ENCODE measurements around the gene SARDH. TPM values are rescaled to one million over a fixed set of nuclear protein-coding genes. Genes with fewer than 3 reads are reported as not detected.

The SARDH gene
- total RNA-seq, 8 experiments from 2014 or later, result 0.20 to 3.4 (median 2.4) TPM

DNA sequence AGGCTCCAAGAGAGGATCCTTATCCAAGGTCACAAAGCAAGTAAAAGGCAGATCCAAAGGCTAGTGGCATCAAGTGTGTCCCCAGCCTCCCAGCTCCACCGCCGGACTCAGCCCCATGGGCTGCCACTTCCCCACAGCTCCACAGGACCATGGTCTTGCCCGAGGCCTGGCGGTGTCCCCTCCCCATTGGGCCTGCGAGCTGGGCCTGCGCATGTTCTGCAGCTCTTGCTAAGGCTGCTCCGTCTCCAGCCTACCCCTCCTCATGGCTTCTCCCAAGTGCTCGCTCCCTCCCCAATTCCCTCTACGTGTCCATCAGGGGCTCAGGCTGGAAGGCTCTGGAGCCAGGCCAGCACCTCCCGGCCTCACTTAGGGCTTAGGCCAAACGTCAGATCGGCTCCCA is 72.6 kb downstream of the SARDH start:
- no peak for ATAC-seq (replicated peaks in 6 of 8)
- Histone ChIP-seq H3K4me1 (replicated peaks in 1 of 2) (peaks cover 0 to under 1% of the 10 kb centered on the region in 2 donors), H3K27ac (no peak overlapping the region), H3K4me3 (no peak overlapping the region)
- in situ Hi-C loops (cut with MboI; ENCODE audit: low pct_unique_long_range_greater_than_20kb in 2 of 9, low sequenced_read_pairs in 9 of 9, unreplicated experiment in 9 of 9), result no loop called here
- WGBS, 10 experiments, result 20 to 100% (median 91%) methylated on average over 1 to 4 of the region's 12 CpGs; no CpG with 5 or more reads in 5 of the 10 experiments

DNA sequence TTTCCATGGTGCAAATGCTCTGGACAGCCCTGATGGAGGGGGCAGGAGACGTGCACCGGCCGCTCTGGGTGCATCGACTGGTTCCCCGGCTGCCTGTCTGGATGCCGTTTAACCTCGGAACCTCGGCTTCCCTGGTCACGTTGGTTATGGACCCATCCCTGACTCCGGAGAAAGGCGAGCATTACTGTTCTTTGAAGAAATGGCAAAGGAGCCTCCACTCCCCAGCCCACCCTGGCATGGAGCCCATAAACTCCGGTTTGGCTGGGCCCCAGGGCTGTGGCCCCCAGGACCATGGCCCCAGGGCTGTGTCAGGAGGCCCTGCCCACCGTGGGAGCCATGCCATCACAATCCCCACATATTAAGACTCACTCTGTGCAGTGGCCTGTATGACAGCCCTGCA is 73.1 kb downstream of the SARDH start:
- 0 to 100% (median 86%) methylated on average over 1 to 6 of the region's 13 CpGs; no CpG with 5 or more reads in 5 of the 10 experiments for WGBS, 10 experiments
- ATAC-seq (replicated peaks in 6 of 8), result no peak
- Histone ChIP-seq H3K4me1 (replicated peaks in 1 of 2) (peaks cover 1 to 5% of the 10 kb centered on the region in 2 donors), H3K4me3 (no peak overlapping the region), H3K27ac (no peak overlapping the region)
- in situ Hi-C loops (cut with MboI; ENCODE audit: low pct_unique_long_range_greater_than_20kb in 2 of 9, low sequenced_read_pairs in 9 of 9, unreplicated experiment in 9 of 9), result no loop called here

DNA sequence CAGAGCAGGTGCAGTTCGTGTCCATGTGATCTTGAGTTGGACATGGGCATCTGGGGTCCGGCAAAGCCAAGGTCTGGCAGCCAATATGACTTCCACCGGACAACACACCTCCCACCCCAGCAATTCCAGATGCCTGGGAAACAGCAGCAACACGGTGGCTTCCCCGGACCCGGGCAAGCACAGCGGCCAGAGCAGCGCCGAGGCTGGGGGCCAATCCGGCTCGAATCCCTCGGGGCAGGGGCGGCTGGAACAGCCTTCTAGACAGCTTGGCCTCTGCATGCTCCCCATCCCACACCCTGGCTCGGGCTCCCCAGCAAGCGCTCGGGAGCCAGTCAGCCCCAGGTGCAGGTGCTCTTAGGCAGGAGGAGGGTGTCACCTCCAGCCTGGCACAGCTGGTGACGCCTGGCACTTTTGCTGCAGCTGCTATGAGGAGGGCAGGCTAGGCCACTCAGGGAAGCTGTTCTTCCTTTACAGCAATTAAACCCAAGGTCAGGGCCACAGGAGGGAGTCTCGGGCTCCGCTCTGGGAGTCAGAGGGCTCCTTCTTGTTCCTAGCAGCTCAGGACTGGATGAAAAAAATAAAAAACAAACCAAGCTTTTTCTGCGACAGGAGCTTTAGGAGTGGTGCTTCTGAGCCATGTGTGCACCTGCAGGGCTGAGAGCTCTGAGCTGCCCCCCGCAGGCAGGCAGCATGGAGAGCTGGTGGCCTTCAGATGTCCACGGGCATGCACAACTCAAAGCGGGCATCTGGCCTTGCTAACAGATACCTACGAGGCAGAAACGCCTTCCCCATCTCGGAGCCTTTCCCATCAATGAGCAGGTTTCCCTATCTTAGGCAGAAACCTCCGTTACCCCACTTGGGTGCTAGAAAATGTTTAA is 73.7 kb downstream of the SARDH start:
- Histone ChIP-seq H3K4me3 (no peak overlapping the region), H3K27ac (no peak overlapping the region), H3K4me1 (replicated peaks in 1 of 2) (peaks cover 5 to 10% of the 10 kb centered on the region in 2 donors)
- ATAC-seq (replicated peaks in 6 of 8), result peak in 2 of 8 experiments; percentile 30
- WGBS, 10 experiments, result 40 to 100% (median 70%) methylated on average over 1 to 10 of the region's 27 CpGs; no CpG with 5 or more reads in 5 of the 10 experiments
- in situ Hi-C loops (cut with MboI; ENCODE audit: low pct_unique_long_range_greater_than_20kb in 2 of 9, low sequenced_read_pairs in 9 of 9, unreplicated experiment in 9 of 9), result no loop called here

DNA sequence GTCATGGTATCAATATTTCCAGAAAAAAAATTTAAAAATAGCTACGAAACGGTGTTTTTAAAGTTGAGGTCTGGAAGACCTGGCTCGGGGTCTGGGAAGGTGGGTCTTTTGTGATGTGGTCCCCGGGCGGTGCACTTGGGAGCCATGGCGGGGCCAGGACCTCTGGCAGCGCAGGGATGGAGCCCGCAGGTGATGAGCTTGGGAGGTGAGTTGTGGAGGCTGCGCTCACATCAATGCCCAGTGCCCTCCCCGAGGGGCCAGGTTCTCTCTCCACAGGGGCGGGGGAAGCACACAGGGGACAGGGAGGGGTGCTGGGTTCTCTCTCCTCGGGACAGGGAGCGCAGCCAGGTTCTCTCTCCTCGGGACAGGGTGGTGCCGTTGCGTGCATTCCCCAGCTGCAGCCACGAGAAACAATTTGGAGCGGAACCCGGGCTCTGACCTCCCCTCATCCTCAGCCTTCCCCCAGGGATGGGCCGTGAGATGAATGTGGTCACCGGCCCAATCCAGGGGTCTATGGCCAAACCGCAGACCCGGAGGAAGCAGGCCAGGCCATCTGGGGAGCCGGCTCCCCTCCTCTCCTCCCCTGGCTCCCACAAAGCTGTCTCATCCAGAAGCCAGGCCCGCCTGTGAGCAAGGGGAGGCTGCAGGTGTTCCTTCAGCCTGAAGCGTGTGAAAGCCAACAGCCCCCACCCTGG is 76.2 kb downstream of the SARDH start:
- H3K27ac ChIP-seq, result no peak overlapping the region
- 0 to 95% (median 84%) methylated on average over 1 to 5 of the region's 26 CpGs; no CpG with 5 or more reads in 5 of the 10 experiments for WGBS, 10 experiments
- no peak overlapping the region for H3K4me3 ChIP-seq
- in situ Hi-C loops (cut with MboI; ENCODE audit: low pct_unique_long_range_greater_than_20kb in 2 of 9, low sequenced_read_pairs in 9 of 9, unreplicated experiment in 9 of 9), result no loop called here
- no peak for ATAC-seq (replicated peaks in 6 of 8)
- peaks cover 26 to 33% of the 10 kb centered on the region in 2 donors for H3K4me1 ChIP-seq (replicated peaks in 1 of 2)

DNA sequence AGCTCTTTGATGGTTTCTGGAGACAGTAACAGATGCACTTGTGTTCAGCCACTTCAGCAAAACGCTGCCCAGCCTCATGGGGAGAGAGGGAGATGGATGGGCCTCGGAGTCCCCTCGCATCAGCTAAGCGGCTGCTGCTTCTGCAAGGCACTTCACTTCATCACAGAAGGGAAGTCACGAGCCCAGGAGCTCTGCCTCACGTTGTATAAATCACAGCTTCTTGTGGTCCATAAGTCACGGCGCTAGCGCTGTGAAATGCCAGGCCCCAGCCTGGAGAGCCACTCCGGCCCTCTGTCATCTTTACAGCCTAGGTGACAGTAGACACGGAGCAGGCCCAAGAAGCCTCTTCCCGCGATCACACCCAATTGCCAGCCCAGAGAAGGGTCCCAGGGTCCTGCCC is 78.6 kb downstream of the SARDH start:
- no peak overlapping the region for H3K4me3 ChIP-seq
- WGBS, 10 experiments, result 0 to 56% (median 40%) methylated on average over 3 to 5 of the region's 13 CpGs; no CpG with 5 or more reads in 7 of the 10 experiments
- H3K27ac ChIP-seq, result peak overlapping the region in 1 of 2 donors; percentile 37
- in situ Hi-C loops (cut with MboI; ENCODE audit: low pct_unique_long_range_greater_than_20kb in 2 of 9, low sequenced_read_pairs in 9 of 9, unreplicated experiment in 9 of 9), result no loop called here
- peak in 5 of 8 experiments; percentile 53 to 81 (median 70) for ATAC-seq (replicated peaks in 6 of 8)
- peaks cover 27 to 34% of the 10 kb centered on the region in 2 donors for H3K4me1 ChIP-seq (replicated peaks in 1 of 2)

DNA sequence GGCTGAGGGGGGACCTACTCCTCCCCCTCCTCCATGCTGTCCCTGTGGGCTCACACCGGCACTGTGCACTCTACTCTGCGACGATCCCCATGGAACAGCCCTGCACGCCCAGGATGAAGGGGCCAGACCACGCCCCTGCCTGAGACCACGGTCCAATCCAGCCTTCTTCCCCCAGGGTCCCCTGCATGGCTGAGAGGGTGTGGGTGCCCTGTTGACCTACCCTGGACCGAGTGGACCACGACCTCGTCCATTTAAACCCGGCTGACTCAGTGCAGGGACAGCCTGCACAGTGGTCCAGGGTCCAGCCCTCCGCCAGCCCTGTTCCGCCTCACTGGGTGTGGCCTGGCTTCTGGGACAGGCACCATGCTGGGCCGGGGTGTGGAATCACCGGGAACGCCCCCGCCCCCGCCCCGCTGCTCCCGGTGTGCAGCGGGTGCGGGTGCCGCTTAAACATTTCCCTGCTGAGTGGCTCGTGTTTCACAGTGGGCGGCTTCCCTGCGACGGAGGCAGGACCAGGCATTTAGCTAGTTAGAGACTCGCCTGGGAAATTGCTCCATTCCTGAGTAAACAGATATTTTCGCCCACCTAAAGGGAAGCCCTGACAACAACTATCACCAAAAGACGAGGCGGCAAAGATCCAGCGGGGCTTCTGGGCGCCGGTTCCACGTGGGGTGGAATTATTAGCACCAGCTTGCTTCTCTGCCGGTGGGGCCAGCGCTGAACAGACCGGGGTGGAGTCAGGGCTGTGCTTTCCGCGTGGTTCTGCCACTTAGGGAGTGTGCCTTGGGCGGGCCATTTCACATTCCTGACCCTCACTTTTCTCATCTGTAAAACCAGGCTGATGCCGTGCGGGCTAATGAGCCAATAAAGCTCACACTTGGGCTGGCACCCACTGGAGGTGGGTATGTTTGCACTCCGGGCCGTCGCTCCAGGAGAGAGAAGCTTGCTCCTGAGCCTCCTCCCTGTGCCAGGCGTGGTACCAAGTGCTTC is 79.4 kb downstream of the SARDH start:
- WGBS, 10 experiments, result 7 to 31% (median 20%) methylated on average over 3 to 19 of the region's 46 CpGs; no CpG with 5 or more reads in 5 of the 10 experiments
- Histone ChIP-seq H3K4me1 (replicated peaks in 1 of 2) (peaks cover 27 to 34% of the 10 kb centered on the region in 2 donors), H3K4me3 (no peak overlapping the region), H3K27ac (no peak overlapping the region)
- ATAC-seq (replicated peaks in 6 of 8), result peak; percentile 62 to 94 (median 84)
- in situ Hi-C loops (cut with MboI; ENCODE audit: low pct_unique_long_range_greater_than_20kb in 2 of 9, low sequenced_read_pairs in 9 of 9, unreplicated experiment in 9 of 9), result no loop called here

DNA sequence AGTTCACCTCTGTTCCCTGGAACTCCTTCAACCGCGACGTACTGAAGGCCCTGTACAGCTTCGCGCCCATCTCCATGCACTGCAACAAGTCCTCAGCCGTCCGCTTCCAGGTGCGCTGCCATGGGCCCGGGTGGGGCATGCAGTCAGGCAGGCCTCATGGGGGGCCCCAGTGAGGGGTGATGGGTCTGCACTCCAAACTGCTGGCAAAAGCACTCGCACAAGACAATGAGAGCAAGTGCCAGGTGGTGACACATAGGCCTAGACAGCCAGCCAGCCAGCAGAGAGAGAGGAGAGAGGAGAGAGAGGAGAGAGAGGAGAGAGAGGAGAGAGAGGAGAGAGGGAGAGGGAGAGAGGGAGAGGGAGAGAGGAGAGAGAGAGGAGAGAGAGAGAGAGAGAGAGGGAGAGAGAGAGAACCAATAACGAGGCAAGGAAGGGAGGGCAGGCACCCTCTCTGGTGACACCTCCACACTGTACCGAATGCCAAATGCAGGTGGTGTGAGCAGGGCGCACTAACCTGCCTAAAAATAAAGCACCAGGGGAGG is 81.0 kb downstream of the SARDH start:
- H3K4me1 ChIP-seq (replicated peaks in 1 of 2), result peaks cover 27 to 39% of the 10 kb centered on the region in 2 donors
- in situ Hi-C loops (cut with MboI; ENCODE audit: low pct_unique_long_range_greater_than_20kb in 2 of 9, low sequenced_read_pairs in 9 of 9, unreplicated experiment in 9 of 9), result no loop called here
- no peak for ATAC-seq (replicated peaks in 6 of 8)

DNA sequence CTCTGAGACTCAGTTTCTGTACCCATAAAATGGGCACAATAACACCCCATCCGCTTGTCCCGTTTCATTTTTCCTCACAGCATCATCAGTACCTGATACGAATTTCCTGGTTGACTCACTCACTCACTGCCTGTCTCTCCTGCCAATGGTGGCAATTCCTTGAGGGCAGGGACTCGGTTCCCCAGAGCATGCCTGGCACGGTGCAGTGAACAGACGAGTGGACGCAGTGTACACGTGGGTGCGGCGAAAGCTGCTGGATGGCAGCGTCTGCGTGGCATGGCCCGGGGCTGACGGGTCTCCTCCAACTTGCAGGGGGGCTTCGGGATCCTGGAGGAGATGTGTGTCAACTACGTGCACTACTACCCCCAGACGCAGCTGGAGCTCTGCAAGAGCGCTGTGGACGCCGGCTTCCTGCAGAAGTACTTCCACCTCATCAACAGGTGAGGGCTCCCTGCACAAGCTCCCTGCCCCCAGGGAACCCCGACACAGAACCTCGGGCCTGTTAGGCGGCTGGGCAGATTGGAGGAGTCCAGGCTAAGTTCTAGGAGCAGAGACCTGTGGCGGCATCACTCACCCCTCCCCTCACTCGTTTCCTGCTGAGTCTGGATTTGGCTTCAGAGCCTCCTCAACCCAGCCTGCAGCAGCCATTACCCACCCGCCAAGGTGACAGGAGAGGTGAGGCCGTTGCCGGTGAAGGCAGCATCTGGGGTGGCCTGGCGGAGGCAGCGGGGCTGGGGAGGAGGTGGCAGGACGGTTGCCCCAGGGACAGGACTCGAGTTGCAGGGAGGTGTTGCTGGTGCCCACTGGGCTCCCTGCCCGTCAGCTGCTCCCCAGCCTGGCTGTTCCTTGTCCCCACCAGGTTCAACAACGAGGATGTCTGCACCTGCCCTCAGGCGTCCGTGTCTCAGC is 81.7 kb downstream of the SARDH start:
- 40 to 100% (median 83%) methylated on average over 2 to 6 of the region's 36 CpGs; no CpG with 5 or more reads in 2 of the 10 experiments for WGBS, 10 experiments
- H3K27ac ChIP-seq, result no peak overlapping the region

More for the DNA sequence above, 81.0 kb downstream of the SARDH start:
- Histone ChIP-seq H3K4me3 (no peak overlapping the region), H3K27ac (no peak overlapping the region)
- 80 to 100% (median 100%) methylated on average over 1 to 4 of the region's 13 CpGs; no CpG with 5 or more reads in 7 of the 10 experiments for WGBS, 10 experiments

DNA sequence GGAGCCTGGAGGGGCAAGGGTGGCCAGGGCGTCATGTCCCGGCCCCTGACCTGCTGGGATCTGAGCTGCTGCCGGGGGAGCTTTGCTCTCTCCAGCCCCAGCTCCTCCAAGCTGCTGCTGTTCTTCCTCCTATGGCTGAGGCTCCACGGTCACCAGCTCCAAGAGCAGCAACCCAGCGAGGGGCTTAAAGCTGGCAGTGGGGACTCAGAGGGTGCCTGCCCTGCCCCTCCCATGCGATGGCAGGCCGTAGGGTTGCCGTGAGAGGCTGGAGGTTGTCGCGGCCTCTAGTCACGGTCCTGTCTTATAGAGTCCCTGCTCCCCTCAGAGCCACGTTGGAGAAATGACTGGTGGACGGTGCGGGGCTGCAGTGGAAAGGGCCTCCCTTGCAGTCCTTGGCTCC is 82.5 kb downstream of the SARDH start:
- Histone ChIP-seq H3K4me1 (replicated peaks in 1 of 2) (peaks cover 27 to 39% of the 10 kb centered on the region in 2 donors), H3K27ac (no peak overlapping the region), H3K4me3 (no peak overlapping the region)
- no peak for ATAC-seq (replicated peaks in 6 of 8)
- in situ Hi-C loops (cut with MboI; ENCODE audit: low pct_unique_long_range_greater_than_20kb in 2 of 9, low sequenced_read_pairs in 9 of 9, unreplicated experiment in 9 of 9), result no loop called here
- 28 to 86% methylated on average over 2 to 5 of the region's 14 CpGs; no CpG with 5 or more reads in 8 of the 10 experiments for WGBS, 10 experiments

More for the DNA sequence above, 81.7 kb downstream of the SARDH start:
- ATAC-seq (replicated peaks in 6 of 8), result no peak
- Histone ChIP-seq H3K4me3 (no peak overlapping the region), H3K4me1 (replicated peaks in 1 of 2) (peaks cover 27 to 39% of the 10 kb centered on the region in 2 donors)
- in situ Hi-C loops (cut with MboI; ENCODE audit: low pct_unique_long_range_greater_than_20kb in 2 of 9, low sequenced_read_pairs in 9 of 9, unreplicated experiment in 9 of 9), result no loop called here

DNA sequence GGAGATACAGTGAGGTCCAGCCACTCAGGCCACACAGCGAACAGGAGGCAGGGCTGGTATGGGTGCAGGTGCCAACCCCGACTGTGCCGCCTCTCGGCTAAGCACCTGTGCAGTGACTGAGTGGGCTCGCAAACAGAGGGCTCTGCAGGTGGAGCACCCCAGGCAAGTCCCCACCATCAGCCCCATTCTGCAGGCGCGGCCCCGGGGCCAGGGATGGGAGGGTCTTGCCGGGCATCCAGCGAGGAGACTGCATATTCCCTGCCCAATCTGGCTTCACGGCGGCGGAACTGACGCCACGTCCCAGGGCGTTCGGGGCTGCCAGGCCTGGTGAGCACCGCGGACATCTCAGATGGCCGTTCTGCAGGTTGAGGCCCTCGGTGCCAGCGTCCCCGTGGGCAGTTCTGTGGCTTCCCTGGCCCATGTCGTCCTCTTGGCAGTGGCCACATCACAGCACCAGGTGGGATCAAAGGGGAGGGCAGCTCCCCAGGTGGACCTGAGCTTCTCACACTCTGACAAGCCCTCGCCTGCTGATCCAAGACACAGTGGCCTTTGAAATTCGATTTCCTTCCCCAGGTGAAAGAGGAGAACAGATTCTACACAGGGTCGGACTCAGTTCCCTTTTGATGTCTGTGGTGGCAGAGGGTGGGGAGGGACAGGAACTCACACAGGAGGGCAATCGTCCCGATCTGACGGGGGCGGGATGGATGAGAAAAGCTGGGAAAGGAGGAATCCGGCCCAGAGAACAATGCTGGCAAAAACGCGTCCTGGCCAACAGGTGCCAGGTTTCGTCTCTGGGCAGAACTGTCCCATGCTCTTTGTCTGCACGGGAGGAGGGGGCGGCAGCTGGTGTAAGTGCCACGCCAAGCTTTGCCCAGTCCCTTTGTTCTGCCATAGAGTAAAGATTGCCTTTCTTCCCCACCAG is 83.2 kb downstream of the SARDH start:
- H3K4me3 ChIP-seq, result no peak overlapping the region
- H3K4me1 ChIP-seq (replicated peaks in 1 of 2), result peaks cover 24 to 34% of the 10 kb centered on the region in 2 donors
- no peak for ATAC-seq (replicated peaks in 6 of 8)
- H3K27ac ChIP-seq, result no peak overlapping the region
- 23 to 87% (median 71%) methylated on average over 1 to 16 of the region's 38 CpGs; no CpG with 5 or more reads in 5 of the 10 experiments for WGBS, 10 experiments
- in situ Hi-C loops (cut with MboI; ENCODE audit: low pct_unique_long_range_greater_than_20kb in 2 of 9, low sequenced_read_pairs in 9 of 9, unreplicated experiment in 9 of 9), result no loop called here
